PFSK-1 (cell line): ENCODE results near the gene LONP2.

Experiments
- POLR2AphosphoS5 ChIP-seq: IDR thresholded peaks from 2 replicates; pipeline ENCODE4 v1.6.1; 2012; ENCODE audit warnings: low read depth, mild to moderate bottlenecking, control low read depth, low read length, moderate library complexity
- TAF1 ChIP-seq: IDR thresholded peaks from 2 replicates; pipeline ENCODE4 v1.6.1; 2012; ENCODE audit warnings: low read length, control low read depth, borderline replicate concordance; ENCODE audit not compliant: insufficient read depth

- no peak for TF ChIP-seq TAF1
- no peak for TF ChIP-seq POLR2AphosphoS5
Measured at GRCh38 chr16:48342591-48342990, 98.5 kb downstream of the LONP2 start.
